ENCODE results near the gene TMEM167A. TPM values are rescaled to one million over a fixed set of nuclear protein-coding genes. Genes with fewer than 3 reads are reported as not detected.

TMEM167A gene
- total and polyA plus RNA-seq, 8 donors = 75.3 to 127 (median 83.4) TPM

- Histone ChIP-seq H3K4me1 (no peaks in the 10 kb centered on the region), H3K4me3 (no peak overlapping the region), H3K27ac (no peak overlapping the region), H3K9me3 (peaks cover 0 to 18% of the 10 kb centered on the region in 2 donors), H3K36me3 (no peaks in the 10 kb centered on the region), H3K27me3 (no peaks in the 10 kb centered on the region)
- DNase-seq (no peak), ATAC-seq (no peak)
- intact Hi-C loops (cut with DNase I) = no loop called here
- no peak for TF ChIP-seq CTCF (IDR thresholded peaks at IDR 0.05)
These were observed 47.4 kb upstream of the TMEM167A start for GRCh38 chr5:83124593-83124992.

- ATAC-seq (no peak), DNase-seq (no peak)
- TF ChIP-seq CTCF (IDR thresholded peaks at IDR 0.05) = no peak
- Histone ChIP-seq H3K4me3 (no peak overlapping the region), H3K27me3 (no peaks in the 10 kb centered on the region), H3K27ac (no peak overlapping the region), H3K9me3 (peaks cover 0 to 9% of the 10 kb centered on the region in 2 donors), H3K36me3 (peaks cover 0 to 8% of the 10 kb centered on the region in 2 donors), H3K4me1 (no peaks in the 10 kb centered on the region)
- intact Hi-C loops (cut with DNase I) = no loop called here
These were observed 41.8 kb upstream of the TMEM167A start for GRCh38 chr5:83118976-83119375.

DNA sequence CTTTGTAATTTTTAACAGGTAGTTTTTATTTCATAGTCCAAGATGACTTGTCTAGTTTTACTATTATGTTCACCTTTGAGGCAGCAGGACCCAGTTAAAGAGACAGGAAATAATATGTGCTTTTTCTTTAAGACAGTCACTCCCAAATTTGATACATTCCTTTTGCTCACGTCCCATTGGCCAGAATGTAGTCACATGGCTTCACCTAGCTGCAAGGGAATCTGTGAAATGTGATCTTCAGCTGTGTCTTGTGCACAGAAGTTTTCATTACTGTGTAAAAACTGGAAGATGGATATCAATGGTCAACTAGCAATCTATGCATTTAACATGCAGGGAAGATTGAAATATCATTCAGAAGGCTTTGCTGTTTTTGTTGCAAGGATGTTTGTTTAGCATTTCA, 41.3 kb upstream of the TMEM167A start:
- no peaks in the 10 kb centered on the region for H3K4me1 ChIP-seq
- intact Hi-C loops (cut with DNase I) = no loop called here
- no peak for DNase-seq

DNA sequence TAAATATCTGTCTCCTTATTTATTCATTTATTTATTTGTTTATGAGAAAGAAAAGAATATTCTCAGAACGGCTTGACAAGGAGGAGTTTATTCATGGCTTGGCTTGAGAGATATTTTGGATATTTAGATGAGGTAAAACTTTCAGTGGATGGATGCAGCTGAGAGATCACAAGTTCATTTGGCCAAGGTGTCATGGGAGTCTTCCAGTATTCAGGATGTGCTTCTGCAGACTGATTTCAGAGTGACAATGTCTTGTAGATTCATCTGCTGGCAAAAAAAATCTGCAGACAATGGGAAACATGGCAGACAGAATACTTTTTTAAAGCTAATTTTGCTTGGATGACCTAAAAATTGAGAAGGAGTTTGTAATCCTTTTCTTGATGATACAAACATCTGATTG, 38.6 kb upstream of the TMEM167A start:
- intact Hi-C loops (cut with DNase I) = no loop called here
- no peak for ATAC-seq
- peaks cover 0 to 25% of the 10 kb centered on the region in 2 donors for H3K36me3 ChIP-seq
- H3K4me1 ChIP-seq = no peaks in the 10 kb centered on the region
- no peak overlapping the region for H3K27ac ChIP-seq
- H3K4me3 ChIP-seq = no peak overlapping the region
- H3K27me3 ChIP-seq = no peaks in the 10 kb centered on the region
- no peak for TF ChIP-seq CTCF (IDR thresholded peaks at IDR 0.05)
- DNase-seq = no peak
- H3K9me3 ChIP-seq = peaks cover 0 to 22% of the 10 kb centered on the region in 2 donors

More for the DNA sequence above, 41.3 kb upstream of the TMEM167A start:
- no peak for TF ChIP-seq CTCF (IDR thresholded peaks at IDR 0.05)
- Histone ChIP-seq H3K36me3 (peaks cover 0 to 13% of the 10 kb centered on the region in 2 donors), H3K9me3 (peaks cover 0 to 15% of the 10 kb centered on the region in 2 donors), H3K4me3 (no peak overlapping the region), H3K27me3 (no peaks in the 10 kb centered on the region), H3K27ac (no peak overlapping the region)
- no peak for ATAC-seq

DNA sequence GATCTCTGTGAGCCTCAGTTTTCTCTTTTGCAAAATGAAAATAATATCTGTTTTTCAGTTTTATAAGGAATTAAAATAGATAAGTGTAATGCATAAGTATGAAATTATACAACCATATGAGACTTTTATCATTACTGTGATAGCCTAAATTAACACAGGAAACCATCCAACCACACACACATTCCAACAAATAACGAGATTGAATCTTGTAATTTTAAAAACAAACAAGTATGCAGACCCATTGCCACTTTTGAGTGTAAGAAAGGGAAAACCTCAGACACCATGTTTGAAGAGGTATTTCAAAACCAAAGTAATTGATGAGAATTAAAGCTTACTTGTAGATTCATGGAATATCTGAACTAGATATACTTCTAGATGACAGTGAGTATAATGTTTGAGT, 32.2 kb upstream of the TMEM167A start:
- no peaks in the 10 kb centered on the region for H3K4me1 ChIP-seq
- no peak for DNase-seq
- H3K9me3 ChIP-seq = peaks cover 0 to 15% of the 10 kb centered on the region in 2 donors
- H3K4me3 ChIP-seq = no peak overlapping the region
- no peak for TF ChIP-seq CTCF (IDR thresholded peaks at IDR 0.05)
- H3K27ac ChIP-seq = no peak overlapping the region
- ATAC-seq = no peak
- H3K36me3 ChIP-seq = peaks cover 0 to 21% of the 10 kb centered on the region in 2 donors
- intact Hi-C loops (cut with DNase I) = no loop called here
- no peaks in the 10 kb centered on the region for H3K27me3 ChIP-seq
